Adrenal gland (tissue), 12 donors: ENCODE data around the gene SUMO4. TPM values are rescaled to one million over a fixed set of nuclear protein-coding genes. Genes with fewer than 3 reads are reported as not detected.

Source experiments
- DNase-seq, 7 donors: peaks; one replicate each; pipeline ENCODE4 v3.0.0-alpha.2; 2019 to 2020
- H3K27ac ChIP-seq, 5 donors: fragments of 200-600 bp; sonication (generic) in 4 of 5; 1 replicate in 3 of 5; 2 replicates in 2 of 5; pipeline versions ENCODE4 v1.5.1 to v1.8.0; 2016 to 2020; ENCODE audit warnings: mild to moderate bottlenecking in 1 of 5
- H3K27me3 ChIP-seq: fragments of 200-600 bp; 2 replicates; pipeline ENCODE4 v1.8.0; 2021
- H3K36me3 ChIP-seq, 2 donors: fragments of 200-600 bp; replicated peaks in 1 of 2; 1 replicate in 1 of 2; 2 replicates in 1 of 2; pipeline versions ENCODE4 v1.5.1 to v1.8.0; 2018 to 2022
- H3K4me1 ChIP-seq, 2 donors: fragments of 200-600 bp; replicated peaks in 1 of 2; 1 replicate in 1 of 2; 2 replicates in 1 of 2; pipeline versions ENCODE4 v1.5.1 to v1.8.0; 2018 to 2021
- H3K4me3 ChIP-seq, 4 donors: fragments of 200-600 bp; sonication (generic) in 3 of 4; one replicate each; pipeline ENCODE4 v1.5.1; 2016 to 2018
- H3K9me3 ChIP-seq, 3 donors: fragments of 200-600 bp; sonication (generic) in 1 of 3; replicated peaks in 1 of 3; 1 replicate in 2 of 3; 2 replicates in 1 of 3; pipeline versions ENCODE4 v1.5.1 to v1.8.0; 2016 to 2021
- POLR2A ChIP-seq, 2 donors: fragments of 450-650 bp; IDR thresholded peaks; one replicate each; pipeline ENCODE4 v1.6.1; 2017; ENCODE audit warnings: antibody characterized with exemption in 2 of 2, mild to moderate bottlenecking in 2 of 2, moderate library complexity in 1 of 2
- WGBS, 4 donors: extraction: QIAGEN DNeasy Blood & Tissue Kit in 2 of 4; methylation state at CpG; one replicate each; pipeline versions ENCODE4 v1.1.5 to v1.1.7; 2013 to 2017; 5-methylcytosine and 5-hydroxymethylcytosine counted together
- intact Hi-C, 2 donors: fragments of 100-400 bp; cut with DNase I; formaldehyde crosslinking; loops; one replicate each; pipeline versions ENCODE4 v1.14.1 to v1.15.0; 2022 to 2023
- polyA plus RNA-seq, 3 donors: library from polyadenylated mRNA; stranded (reverse); fragments of 200-250 nt in 2 of 3; fragments of 350-450 nt in 1 of 3; fragmentation: Illumina TruSeq in 1 of 3; extraction: RNeasy Lipid Tissue Mini Kit (QIAGEN cat#74804) in 1 of 3; gene quantifications; one replicate each; pipeline ENCODE4 v1.2.3, GENCODE V29; 2013 to 2014
- total RNA-seq, 9 donors: library from RNA; depleted of rRNA in 4 of 9; stranded (reverse); fragments of >200 nt in 4 of 9; fragments of 120-200 nt in 1 of 9; fragmentation: NEBNext Ultra II Directional in 1 of 9; extraction: Animal tissue kit (Norgen Biotek cat#: 25700) in 1 of 9; gene quantifications; one replicate each; pipeline versions ENCODE4 v1.1.0 to v1.2.4, GENCODE V29; 2013 to 2023
- TF ChIP-seq, protein P1 (sequence below), 6 experiments: fragments of 450-650 bp in 4 of 6; fragments of 200-600 bp in 2 of 6; sonication (generic) in 1 of 6; IDR thresholded peaks; 1 replicate in 5 of 6; 2 replicates in 1 of 6; pipeline versions ENCODE4 v1.5.1 to v1.8.0; 2016 to 2021; ENCODE audit warnings: antibody characterized with exemption in 6 of 6, mild to moderate bottlenecking in 2 of 6, moderate library complexity in 1 of 6
- donor health status: healthy with polysubstance abuse.
- donor health status: Bipolar disorder and iron deficiency.
- donor health status: DM: yes; HTN: yes; CAD: no.
- donor health status: DM: no; HTN: no; CAD: no.
- donor health status: DM: no; HTN: no; CAD: no.
- donor health status: DM: yes; HTN: yes; CAD: no.

SUMO4 gene
- total and polyA plus RNA-seq, 12 donors: 0.18 to 3.4 (median 1.8) TPM; not detected in 4

DNA sequence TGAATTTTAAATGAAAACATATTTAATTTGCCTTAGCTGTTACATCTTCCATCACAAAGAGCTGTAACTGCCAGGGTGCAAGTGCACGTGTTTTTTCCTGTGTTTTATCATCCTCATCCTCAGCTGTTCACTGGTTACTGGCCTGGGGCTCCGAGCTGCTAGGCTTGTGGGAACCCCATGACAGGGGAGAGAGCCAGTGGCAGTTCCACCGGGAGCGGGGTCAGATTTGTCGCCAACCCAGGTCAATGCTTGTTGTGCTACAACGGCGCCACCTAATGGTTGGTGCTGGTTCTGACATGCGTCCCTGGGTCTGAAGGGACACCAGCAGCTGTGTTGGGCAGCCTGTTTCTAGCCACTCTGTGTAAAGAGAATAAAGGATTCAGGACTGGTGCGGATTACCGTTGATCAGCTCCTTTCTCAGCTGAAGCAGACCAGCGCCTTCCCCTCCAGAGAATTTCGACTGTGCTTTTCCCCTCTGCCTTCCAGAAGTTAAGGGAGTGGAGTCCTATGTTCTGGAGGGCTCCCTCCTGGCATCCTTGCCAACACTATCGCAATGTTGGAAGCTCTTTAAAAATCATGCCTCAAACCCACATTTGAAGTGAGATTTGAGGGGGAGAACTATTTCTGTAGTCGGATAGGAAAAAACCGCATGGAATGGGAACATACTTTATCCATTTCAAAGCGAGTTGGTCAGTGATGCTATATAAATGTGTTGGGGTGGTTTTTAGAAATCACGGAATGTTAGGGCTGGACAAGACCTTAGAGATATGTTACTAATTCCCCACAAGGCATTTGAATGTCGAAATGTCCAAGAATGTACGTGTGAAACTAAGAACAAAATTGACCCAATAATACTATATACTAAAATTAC lies 32.1 kb downstream of the SUMO4 start:
- WGBS, 4 donors: 23 to 30% (median 28%) methylated on average over 17 to 19 of the region's 19 CpGs
- intact Hi-C loops: loop anchor here (2.0 to 5.0 kb wide), 3 partner anchors 349 to 405 kb away; no protein-coding TSS in a partner anchor
- H3K36me3 ChIP-seq: no peaks in the 10 kb centered on the region
- H3K27me3 ChIP-seq: no peaks in the 10 kb centered on the region
- H3K4me3 ChIP-seq: no peak overlapping the region
- no peaks in the 10 kb centered on the region for H3K9me3 ChIP-seq
- peaks cover 3 to 5% of the 10 kb centered on the region in 2 donors for H3K4me1 ChIP-seq
- peak; percentile 87 to 97 (median 93) for DNase-seq
- no peak for TF ChIP-seq POLR2A (IDR thresholded peaks at IDR 0.05)
- TF ChIP-seq, protein P1, sequence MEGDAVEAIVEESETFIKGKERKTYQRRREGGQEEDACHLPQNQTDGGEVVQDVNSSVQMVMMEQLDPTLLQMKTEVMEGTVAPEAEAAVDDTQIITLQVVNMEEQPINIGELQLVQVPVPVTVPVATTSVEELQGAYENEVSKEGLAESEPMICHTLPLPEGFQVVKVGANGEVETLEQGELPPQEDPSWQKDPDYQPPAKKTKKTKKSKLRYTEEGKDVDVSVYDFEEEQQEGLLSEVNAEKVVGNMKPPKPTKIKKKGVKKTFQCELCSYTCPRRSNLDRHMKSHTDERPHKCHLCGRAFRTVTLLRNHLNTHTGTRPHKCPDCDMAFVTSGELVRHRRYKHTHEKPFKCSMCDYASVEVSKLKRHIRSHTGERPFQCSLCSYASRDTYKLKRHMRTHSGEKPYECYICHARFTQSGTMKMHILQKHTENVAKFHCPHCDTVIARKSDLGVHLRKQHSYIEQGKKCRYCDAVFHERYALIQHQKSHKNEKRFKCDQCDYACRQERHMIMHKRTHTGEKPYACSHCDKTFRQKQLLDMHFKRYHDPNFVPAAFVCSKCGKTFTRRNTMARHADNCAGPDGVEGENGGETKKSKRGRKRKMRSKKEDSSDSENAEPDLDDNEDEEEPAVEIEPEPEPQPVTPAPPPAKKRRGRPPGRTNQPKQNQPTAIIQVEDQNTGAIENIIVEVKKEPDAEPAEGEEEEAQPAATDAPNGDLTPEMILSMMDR (IDR thresholded peaks at IDR 0.05): peak; percentile 86 to 98 (median 96)
- H3K27ac ChIP-seq: no peak overlapping the region

DNA sequence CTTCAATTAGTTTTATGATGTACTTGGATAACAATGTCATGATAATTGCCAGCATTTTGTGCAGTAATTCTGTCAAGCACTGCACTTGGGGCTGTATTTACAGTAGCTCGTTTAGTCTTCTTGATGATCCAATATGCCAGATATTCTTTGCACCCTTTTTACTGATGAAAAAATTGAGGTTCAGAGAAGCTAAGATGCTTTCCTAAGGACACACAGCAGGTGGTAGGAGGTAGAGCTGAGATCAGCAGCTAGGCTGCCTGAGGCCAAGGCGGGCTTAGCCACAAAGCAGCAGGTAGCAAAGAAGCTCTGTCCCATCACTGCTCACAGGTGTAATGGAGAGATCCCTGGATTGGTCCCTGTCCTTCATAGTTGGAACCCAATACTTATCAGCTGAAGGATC lies 33.3 kb downstream of the SUMO4 start:
- Histone ChIP-seq H3K9me3 (no peaks in the 10 kb centered on the region), H3K4me3 (no peak overlapping the region), H3K4me1 (peaks cover 3 to 5% of the 10 kb centered on the region in 2 donors), H3K36me3 (no peaks in the 10 kb centered on the region), H3K27ac (no peak overlapping the region), H3K27me3 (no peaks in the 10 kb centered on the region)
- 75 to 77% (median 76%) methylated on average over 2 of the region's 2 CpGs for WGBS, 4 donors
- TF ChIP-seq POLR2A (IDR thresholded peaks at IDR 0.05): no peak
- TF ChIP-seq, protein P1 (IDR thresholded peaks at IDR 0.05): no peak
- no peak for DNase-seq
- intact Hi-C loops: loop anchor here (2.0 to 5.0 kb wide), 3 partner anchors 351 to 406 kb away; no protein-coding TSS in a partner anchor

DNA sequence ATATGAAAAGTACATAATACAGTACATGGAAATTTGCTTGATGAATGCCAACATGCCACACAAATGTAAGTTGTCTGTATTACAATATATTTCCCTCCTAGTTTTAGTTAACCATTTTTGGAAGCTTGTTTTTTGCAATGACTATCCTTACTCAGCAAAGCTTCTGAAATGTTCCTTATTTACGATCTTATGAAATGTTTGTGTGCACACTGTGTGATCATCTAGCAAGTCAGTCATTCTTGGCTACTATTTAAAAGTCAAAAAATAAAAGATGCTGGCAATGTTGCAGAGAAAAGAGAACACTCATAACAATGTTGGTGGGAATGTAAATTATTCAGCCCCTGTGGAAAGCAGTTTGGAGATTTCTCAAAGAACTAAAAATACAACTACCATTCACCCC lies 33.8 kb downstream of the SUMO4 start:
- no peak overlapping the region for H3K27ac ChIP-seq
- no peak for TF ChIP-seq POLR2A (IDR thresholded peaks at IDR 0.05)
- TF ChIP-seq, protein P1 (IDR thresholded peaks at IDR 0.05): no peak
- peaks cover 3 to 5% of the 10 kb centered on the region in 2 donors for H3K4me1 ChIP-seq
- H3K36me3 ChIP-seq: no peaks in the 10 kb centered on the region
- H3K4me3 ChIP-seq: no peak overlapping the region
- 35 to 47% (median 45%) methylated on average over 1 of the region's 1 CpG for WGBS, 4 donors
- DNase-seq: no peak
- intact Hi-C loops: loop anchor here (2.0 to 5.0 kb wide), 3 partner anchors 351 to 407 kb away; no protein-coding TSS in a partner anchor
- H3K27me3 ChIP-seq: no peaks in the 10 kb centered on the region
- H3K9me3 ChIP-seq: no peaks in the 10 kb centered on the region

DNA sequence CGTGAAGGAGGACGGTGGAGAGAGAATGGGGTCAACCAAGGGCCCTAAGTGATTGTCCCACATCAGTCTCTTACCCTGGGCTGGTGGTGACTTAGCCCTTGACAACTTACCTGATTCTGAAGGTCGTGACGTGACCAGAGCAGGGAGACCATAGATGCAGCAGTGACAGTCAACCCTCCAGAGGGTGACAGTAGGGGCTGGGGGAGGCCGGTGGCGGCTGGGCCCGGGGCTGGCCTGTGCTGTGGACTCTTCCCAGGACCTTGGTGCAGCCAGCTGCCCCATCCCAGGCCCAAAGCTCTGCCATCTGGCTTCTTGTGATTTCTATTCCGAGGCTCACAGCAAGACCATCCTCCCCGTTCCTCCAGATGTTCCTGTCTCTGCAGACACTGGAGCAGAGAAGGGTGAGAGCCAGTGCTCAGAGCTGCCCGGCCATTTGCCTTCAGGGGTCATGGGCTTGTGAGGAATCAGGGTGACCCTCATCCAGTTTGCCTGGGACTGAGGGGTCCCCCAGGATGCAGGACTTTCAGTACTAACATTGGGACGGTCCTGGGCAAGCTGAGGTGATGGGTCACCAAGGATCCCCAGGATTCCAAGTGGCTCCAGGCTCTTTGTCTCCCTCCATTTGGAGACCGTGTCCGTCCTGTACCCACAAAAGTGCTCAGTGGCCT lies 36.0 kb downstream of the SUMO4 start:
- TF ChIP-seq POLR2A (IDR thresholded peaks at IDR 0.05): no peak
- TF ChIP-seq, protein P1 (IDR thresholded peaks at IDR 0.05): no peak
- intact Hi-C loops: no loop called here

More for the DNA sequence above, 36.0 kb downstream of the SUMO4 start:
- DNase-seq: peak in 1 of 7 donors; percentile 40
- no peaks in the 10 kb centered on the region for H3K27me3 ChIP-seq
- no peak overlapping the region for H3K4me3 ChIP-seq
- no peaks in the 10 kb centered on the region for H3K9me3 ChIP-seq
- 86 to 96% (median 91%) methylated on average over 7 to 13 of the region's 13 CpGs for WGBS, 4 donors
- H3K36me3 ChIP-seq: no peaks in the 10 kb centered on the region
- no peak overlapping the region for H3K27ac ChIP-seq
- H3K4me1 ChIP-seq: peaks cover 3 to 10% of the 10 kb centered on the region in 2 donors
